ENCODE results near the gene GINS1. TPM values are rescaled to one million over a fixed set of nuclear protein-coding genes. Genes with fewer than 3 reads are reported as not detected.
A peak's percentile ranks its signal among the peaks of the same experiment; 100 is the strongest.

Gene GINS1
- total RNA-seq, 1 donor from 2014 or later: 7.3 TPM

- no peak for DNase-seq
Observed at GRCh38 chr20:25477014-25477882, 69.8 kb downstream of the GINS1 start.

- DNase-seq: no peak
Observed at GRCh38 chr20:25478889-25479568, 71.6 kb downstream of the GINS1 start.

- no peak for DNase-seq
Observed at GRCh38 chr20:25479638-25480037, 72.2 kb downstream of the GINS1 start.

GRCh38 chr20:25480156-25480555 lies 72.7 kb downstream of the GINS1 start:
- no peak for DNase-seq

- no peak for DNase-seq
Observed at GRCh38 chr20:25480797-25481196, 73.3 kb downstream of the GINS1 start.

GRCh38 chr20:25481235-25481917 lies 73.9 kb downstream of the GINS1 start:
- no peak for DNase-seq

GRCh38 chr20:25481918-25482253 lies 74.4 kb downstream of the GINS1 start:
- no peak for DNase-seq

GRCh38 chr20:25483431-25484132 lies 76.1 kb downstream of the GINS1 start:
- no peak for DNase-seq

GRCh38 chr20:25484224-25484846 lies 76.9 kb downstream of the GINS1 start:
- no peak for DNase-seq

- no peak for DNase-seq
Observed at GRCh38 chr20:25484911-25485511, 77.5 kb downstream of the GINS1 start.

GRCh38 chr20:25485872-25486271 lies 78.4 kb downstream of the GINS1 start:
- DNase-seq: no peak

GRCh38 chr20:25486377-25486776 lies 78.9 kb downstream of the GINS1 start:
- peak; percentile 7 for DNase-seq

- DNase-seq: no peak
Observed at GRCh38 chr20:25487306-25487705, 79.8 kb downstream of the GINS1 start.

- no peak for DNase-seq
Observed at GRCh38 chr20:25487975-25488374, 80.5 kb downstream of the GINS1 start.

- no peak for DNase-seq
Observed at GRCh38 chr20:25489221-25489871, 81.9 kb downstream of the GINS1 start.

- DNase-seq: no peak
Observed at GRCh38 chr20:25490656-25491445, 83.4 kb downstream of the GINS1 start.

- DNase-seq: no peak
Observed at GRCh38 chr20:25491446-25492038, 84.1 kb downstream of the GINS1 start.

GRCh38 chr20:25493137-25493536 lies 85.7 kb downstream of the GINS1 start:
- DNase-seq: no peak

GRCh38 chr20:25493748-25494505 lies 86.5 kb downstream of the GINS1 start:
- no peak for DNase-seq
